CD14-positive monocyte (primary cell): ENCODE results near the gene CDK6. TPM values are rescaled to one million over a fixed set of nuclear protein-coding genes. Genes with fewer than 3 reads are reported as not detected.
A peak's percentile ranks its signal among the peaks of the same experiment; 100 is the strongest.

Source experiments
- DNase-seq, 3 donors: peaks; one replicate each; pipeline ENCODE4 v3.0.0-alpha.2; 2011 to 2022
- H2AFZ ChIP-seq: 2 replicates; pipeline ENCODE4 v1.6.0; 2012; ENCODE audit warnings: mild to moderate bottlenecking, low read depth, low read length, inconsistent platforms; ENCODE audit not compliant: insufficient read depth, poor library complexity, severe bottlenecking
- H3K27ac ChIP-seq, 2 donors: 1 replicate in 1 of 2; 2 replicates in 1 of 2; pipeline ENCODE4 v1.5.1; 2012 to 2013; ENCODE audit warnings: low read length in 2 of 2, control low read depth in 1 of 2, inconsistent platforms in 1 of 2, low read depth in 1 of 2, mild to moderate bottlenecking in 1 of 2
- H3K27me3 ChIP-seq, 2 donors: one replicate each; pipeline versions ENCODE4 v1.6.0 to v1.6.1; 2011 to 2013; ENCODE audit warnings: low read length in 2 of 2; ENCODE audit not compliant: control insufficient read depth in 2 of 2, insufficient read depth in 2 of 2
- H3K36me3 ChIP-seq, 2 donors: replicated peaks in 1 of 2; 1 replicate in 1 of 2; 2 replicates in 1 of 2; pipeline versions ENCODE4 v1.5.1 to v1.6.1; 2012 to 2013; ENCODE audit warnings: low read length in 2 of 2, control low read depth in 1 of 2, inconsistent platforms in 1 of 2, mild to moderate bottlenecking in 1 of 2; ENCODE audit not compliant: insufficient read depth in 2 of 2, control insufficient read depth in 1 of 2
- H3K4me1 ChIP-seq, 2 donors: 1 replicate in 1 of 2; 2 replicates in 1 of 2; pipeline versions ENCODE4 v1.5.1 to v1.6.1; 2012 to 2013; ENCODE audit warnings: low read length in 2 of 2, control low read depth in 1 of 2, inconsistent platforms in 1 of 2, mild to moderate bottlenecking in 1 of 2, moderate library complexity in 1 of 2; ENCODE audit not compliant: insufficient read depth in 2 of 2, control insufficient read depth in 1 of 2
- H3K4me2 ChIP-seq: replicated peaks from 2 replicates; pipeline ENCODE3; 2012; ENCODE audit warnings: low read length, moderate library complexity, mild to moderate bottlenecking; ENCODE audit not compliant: poor library complexity, severe bottlenecking; ENCODE audit errors: extremely low read depth
- H3K4me3 ChIP-seq, 3 experiments: fragments of 200-600 bp in 1 of 3; sonication (generic) in 1 of 3; replicated peaks in 1 of 3; 1 replicate in 2 of 3; 2 replicates in 1 of 3; pipeline ENCODE4 v1.5.1; 2011 to 2013; ENCODE audit warnings: low read length in 3 of 3, mild to moderate bottlenecking in 3 of 3, control low read depth in 2 of 3, low read depth in 2 of 3, inconsistent platforms in 1 of 3, moderate library complexity in 1 of 3
- H3K79me2 ChIP-seq: 2 replicates; pipeline ENCODE4 v1.6.0; 2012; ENCODE audit warnings: mild to moderate bottlenecking, control low read depth, inconsistent platforms, low read length, moderate library complexity; ENCODE audit not compliant: insufficient read depth
- H3K9ac ChIP-seq: 2 replicates; pipeline ENCODE4 v1.6.0; 2017; ENCODE audit warnings: low read length, mild to moderate bottlenecking; ENCODE audit not compliant: insufficient read depth, poor library complexity, severe bottlenecking
- H3K9me3 ChIP-seq, 2 donors: replicated peaks in 1 of 2; 1 replicate in 1 of 2; 2 replicates in 1 of 2; pipeline versions ENCODE4 v1.5.1 to v1.6.1; 2012 to 2013; ENCODE audit warnings: low read length in 2 of 2, control low read depth in 1 of 2; ENCODE audit not compliant: control insufficient read depth in 1 of 2, insufficient read depth in 1 of 2
- H4K20me1 ChIP-seq: 2 replicates; pipeline ENCODE4 v1.6.0; 2012; ENCODE audit warnings: mild to moderate bottlenecking, low read length, control low read depth, moderate library complexity; ENCODE audit not compliant: insufficient read depth
- H3K27ac Mint-ChIP-seq, 7 donors: one replicate each; pipeline ENCODE4 v1.8.0; 2020; ENCODE audit warnings: mild to moderate bottlenecking in 7 of 7, mixed read lengths in 7 of 7, moderate library complexity in 6 of 7, inconsistent platforms in 2 of 7
- H3K27me3 Mint-ChIP-seq, 3 donors: one replicate each; pipeline ENCODE4 v1.8.0; 2021 to 2022; ENCODE audit warnings: low read depth in 3 of 3, mild to moderate bottlenecking in 3 of 3, mixed read lengths in 3 of 3, moderate library complexity in 3 of 3, inconsistent platforms in 1 of 3
- H3K36me3 Mint-ChIP-seq, 2 donors: one replicate each; pipeline ENCODE4 v1.8.0; 2020; ENCODE audit warnings: mixed read lengths in 2 of 2, inconsistent platforms in 1 of 2, mild to moderate bottlenecking in 1 of 2
- H3K4me1 Mint-ChIP-seq: one replicate; pipeline ENCODE4 v1.8.0; 2020; ENCODE audit warnings: mild to moderate bottlenecking, mixed read lengths
- H3K4me3 Mint-ChIP-seq, 2 donors: one replicate each; pipeline ENCODE4 v1.8.0; 2020; ENCODE audit warnings: mild to moderate bottlenecking in 2 of 2, mixed read lengths in 2 of 2, moderate library complexity in 1 of 2
- H3K9me3 Mint-ChIP-seq, 7 donors: one replicate each; pipeline ENCODE4 v1.8.0; 2020 to 2022; ENCODE audit warnings: mixed read lengths in 7 of 7, mild to moderate bottlenecking in 6 of 7, moderate library complexity in 6 of 7, inconsistent platforms in 2 of 7
- WGBS: methylation state at CpG from one replicate; pipeline ENCODE4 v1.1.5; 2013; ENCODE audit warnings: missing lambda C conversion rate; ENCODE audit not compliant: insufficient coverage; 5-methylcytosine and 5-hydroxymethylcytosine counted together
- intact Hi-C, 2 donors: fragments of 100-400 bp; cut with micrococcal nuclease; formaldehyde crosslinking; loops; one replicate each; pipeline versions ENCODE4 v1.15.0 to v1.15.1; 2023
- polyA plus RNA-seq, 3 donors: library from polyadenylated mRNA; depleted of rRNA in 1 of 3; unstranded in 2 of 3; stranded (reverse) in 1 of 3; fragments of 300-500 nt in 2 of 3; fragments of >200 nt in 1 of 3; fragmentation: Illumina TruSeq in 2 of 3; gene quantifications; 1 replicate in 2 of 3; 2 replicates in 1 of 3; pipeline ENCODE4 v1.2.3, GENCODE V29; 2012 to 2021
- TF ChIP-seq, protein P1 (sequence below): fragments of 200-600 bp; IDR thresholded peaks from one replicate; pipeline ENCODE4 v1.8.0; 2022; ENCODE audit warnings: antibody characterized with exemption, mild to moderate bottlenecking

Gene CDK6
- polyA plus RNA-seq, 3 donors: 3.4 to 4.3 (median 3.8) TPM

GRCh38 chr7:92693519-92693918, 142.9 kb downstream of the CDK6 start:
- no CpG with 5 or more reads among the region's 1 CpG for WGBS

DNA sequence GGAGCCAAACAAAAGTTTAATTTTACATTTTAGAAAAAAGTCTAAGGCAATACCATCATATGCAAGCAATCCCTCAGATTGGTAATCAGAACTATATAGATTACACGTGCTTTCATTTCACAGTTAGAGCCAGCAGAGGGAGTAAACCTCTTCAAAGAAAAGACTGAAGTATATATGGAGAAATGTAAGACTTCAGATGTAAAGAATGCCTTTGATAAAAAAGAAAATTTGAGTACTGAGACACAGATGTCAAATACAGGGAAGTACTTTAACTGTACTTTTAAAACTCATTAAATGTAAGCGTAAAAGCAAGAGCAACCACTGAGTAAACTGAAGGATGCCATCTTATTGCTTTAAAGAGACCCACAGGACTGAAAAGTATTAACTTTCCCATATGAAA, 144.8 kb downstream of the CDK6 start:
- DNase-seq: peak; percentile 45 to 61 (median 54)
- Mint-ChIP-seq H3K9me3 (peaks cover 0 to 2% (median 0%) of the 10 kb centered on the region in 7 donors), H3K27me3 (no peaks in the 10 kb centered on the region), H3K36me3 (peaks cover 0 to 5% of the 10 kb centered on the region in 2 donors), H3K4me1 (peaks cover 15% of the 10 kb centered on the region), H3K4me3 (no peak overlapping the region), H3K27ac (no peak overlapping the region)
- Histone ChIP-seq H3K79me2 (peaks cover 4% of the 10 kb centered on the region), H3K4me2 (no peak overlapping the region), H3K4me1 (peaks cover 0 to 6% of the 10 kb centered on the region in 2 donors), H3K27me3 (no peaks in the 10 kb centered on the region), H3K36me3 (no peaks in the 10 kb centered on the region), H3K27ac (no peak overlapping the region), H3K9me3 (no peaks in the 10 kb centered on the region), H4K20me1 (no peaks in the 10 kb centered on the region), H3K9ac (no peak overlapping the region), H3K4me3 (no peak overlapping the region), H2AFZ (no peak overlapping the region)
- no CpG with 5 or more reads among the region's 2 CpGs for WGBS
- TF ChIP-seq, protein P1, sequence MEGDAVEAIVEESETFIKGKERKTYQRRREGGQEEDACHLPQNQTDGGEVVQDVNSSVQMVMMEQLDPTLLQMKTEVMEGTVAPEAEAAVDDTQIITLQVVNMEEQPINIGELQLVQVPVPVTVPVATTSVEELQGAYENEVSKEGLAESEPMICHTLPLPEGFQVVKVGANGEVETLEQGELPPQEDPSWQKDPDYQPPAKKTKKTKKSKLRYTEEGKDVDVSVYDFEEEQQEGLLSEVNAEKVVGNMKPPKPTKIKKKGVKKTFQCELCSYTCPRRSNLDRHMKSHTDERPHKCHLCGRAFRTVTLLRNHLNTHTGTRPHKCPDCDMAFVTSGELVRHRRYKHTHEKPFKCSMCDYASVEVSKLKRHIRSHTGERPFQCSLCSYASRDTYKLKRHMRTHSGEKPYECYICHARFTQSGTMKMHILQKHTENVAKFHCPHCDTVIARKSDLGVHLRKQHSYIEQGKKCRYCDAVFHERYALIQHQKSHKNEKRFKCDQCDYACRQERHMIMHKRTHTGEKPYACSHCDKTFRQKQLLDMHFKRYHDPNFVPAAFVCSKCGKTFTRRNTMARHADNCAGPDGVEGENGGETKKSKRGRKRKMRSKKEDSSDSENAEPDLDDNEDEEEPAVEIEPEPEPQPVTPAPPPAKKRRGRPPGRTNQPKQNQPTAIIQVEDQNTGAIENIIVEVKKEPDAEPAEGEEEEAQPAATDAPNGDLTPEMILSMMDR: peak; percentile 78
- intact Hi-C loops: loop anchor here (5.0 to 10.0 kb wide), 3 partner anchors 69 to 363 kb away; no protein-coding TSS in a partner anchor

More at GRCh38 chr7:92693519-92693918, 142.9 kb downstream of the CDK6 start:
- TF ChIP-seq, protein P1: no peak
- no peaks in the 10 kb centered on the region for H3K9me3 ChIP-seq
- H3K4me1 ChIP-seq: peaks cover 0 to 6% of the 10 kb centered on the region in 2 donors
- H2AFZ ChIP-seq: no peak overlapping the region
- H3K36me3 ChIP-seq: no peaks in the 10 kb centered on the region
- no peak overlapping the region for H3K27ac ChIP-seq
- intact Hi-C loops: loop anchor here (5.0 to 10.0 kb wide), 3 partner anchors 71 to 361 kb away; no protein-coding TSS in a partner anchor
- peak overlapping the region in 1 of 7 donors; percentile 13 for H3K27ac Mint-ChIP-seq
- no peak for DNase-seq
- H3K36me3 Mint-ChIP-seq: no peaks in the 10 kb centered on the region
- H3K4me3 ChIP-seq: no peak overlapping the region
- H3K4me2 ChIP-seq: no peak overlapping the region
- peaks cover 0 to 2% (median 0%) of the 10 kb centered on the region in 7 donors for H3K9me3 Mint-ChIP-seq
- H3K27me3 ChIP-seq: no peaks in the 10 kb centered on the region
- H3K4me1 Mint-ChIP-seq: peaks cover 15% of the 10 kb centered on the region
- no peak overlapping the region for H3K4me3 Mint-ChIP-seq
- peaks cover 4% of the 10 kb centered on the region for H3K79me2 ChIP-seq
- H3K27me3 Mint-ChIP-seq: no peaks in the 10 kb centered on the region
- no peaks in the 10 kb centered on the region for H4K20me1 ChIP-seq
- H3K9ac ChIP-seq: no peak overlapping the region
